Measurements from ENCODE around the gene GOLGA6B. TPM values are rescaled to one million over a fixed set of nuclear protein-coding genes. Genes with fewer than 3 reads are reported as not detected.

Gene GOLGA6B
- total RNA-seq, 1 donor from 2014 or later, result not detected

DNA sequence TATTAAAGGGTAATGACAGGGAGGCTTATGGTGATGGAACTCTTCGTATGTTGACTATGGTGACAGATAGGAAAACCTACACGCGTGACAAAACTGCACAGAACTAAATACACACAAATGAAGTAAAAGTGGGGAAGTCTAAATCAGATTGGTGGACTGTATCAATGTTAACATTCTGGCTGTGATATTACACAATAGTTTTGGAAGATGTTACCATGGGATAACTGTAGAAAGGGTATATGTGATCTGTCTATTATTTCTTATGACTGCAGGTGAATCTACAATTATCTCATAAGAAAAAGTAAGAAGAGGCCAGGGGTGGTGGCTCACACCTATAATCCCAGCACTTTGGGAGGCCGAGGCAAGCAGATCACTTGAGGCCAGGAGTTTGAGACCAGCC lies 22.3 kb downstream of the GOLGA6B start:
- Mint-ChIP-seq H3K36me3 (ENCODE audit: unreplicated experiment) (no peaks in the 10 kb centered on the region), H3K4me3 (ENCODE audit: unreplicated experiment) (no peak overlapping the region), H3K9me3 (ENCODE audit: unreplicated experiment) (no peaks in the 10 kb centered on the region), H3K27ac (ENCODE audit: unreplicated experiment) (no peak overlapping the region), H3K4me1 (ENCODE audit: unreplicated experiment) (no peaks in the 10 kb centered on the region), H3K27me3 (ENCODE audit: unreplicated experiment) (peaks cover 66% of the 10 kb centered on the region)
- no peak for DNase-seq (ENCODE audit: extremely low spot score, unreplicated experiment)
- TF ChIP-seq, protein P1, sequence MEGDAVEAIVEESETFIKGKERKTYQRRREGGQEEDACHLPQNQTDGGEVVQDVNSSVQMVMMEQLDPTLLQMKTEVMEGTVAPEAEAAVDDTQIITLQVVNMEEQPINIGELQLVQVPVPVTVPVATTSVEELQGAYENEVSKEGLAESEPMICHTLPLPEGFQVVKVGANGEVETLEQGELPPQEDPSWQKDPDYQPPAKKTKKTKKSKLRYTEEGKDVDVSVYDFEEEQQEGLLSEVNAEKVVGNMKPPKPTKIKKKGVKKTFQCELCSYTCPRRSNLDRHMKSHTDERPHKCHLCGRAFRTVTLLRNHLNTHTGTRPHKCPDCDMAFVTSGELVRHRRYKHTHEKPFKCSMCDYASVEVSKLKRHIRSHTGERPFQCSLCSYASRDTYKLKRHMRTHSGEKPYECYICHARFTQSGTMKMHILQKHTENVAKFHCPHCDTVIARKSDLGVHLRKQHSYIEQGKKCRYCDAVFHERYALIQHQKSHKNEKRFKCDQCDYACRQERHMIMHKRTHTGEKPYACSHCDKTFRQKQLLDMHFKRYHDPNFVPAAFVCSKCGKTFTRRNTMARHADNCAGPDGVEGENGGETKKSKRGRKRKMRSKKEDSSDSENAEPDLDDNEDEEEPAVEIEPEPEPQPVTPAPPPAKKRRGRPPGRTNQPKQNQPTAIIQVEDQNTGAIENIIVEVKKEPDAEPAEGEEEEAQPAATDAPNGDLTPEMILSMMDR (IDR thresholded peaks at IDR 0.05), result no peak

DNA sequence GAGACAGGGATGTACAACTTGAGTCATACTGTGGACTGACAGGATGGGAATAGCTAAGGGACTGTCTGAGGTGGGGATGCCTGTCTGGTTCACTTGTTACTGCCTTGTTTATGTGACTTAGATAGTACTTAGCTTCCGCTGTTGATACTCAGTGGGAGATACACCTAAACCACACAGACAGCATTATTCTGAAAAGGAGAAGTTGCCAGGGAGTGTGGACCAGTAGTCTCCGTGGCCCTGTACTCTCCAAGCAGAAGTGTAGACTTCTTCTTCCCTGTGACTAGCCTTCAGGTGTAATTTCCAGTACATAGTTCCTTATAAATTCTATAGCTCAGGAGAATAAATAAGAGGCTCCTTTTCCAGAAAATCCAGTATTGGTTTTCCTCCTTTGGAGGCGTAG lies 26.4 kb downstream of the GOLGA6B start:
- H3K27me3 Mint-ChIP-seq (ENCODE audit: unreplicated experiment), result peaks cover 44% of the 10 kb centered on the region

DNA sequence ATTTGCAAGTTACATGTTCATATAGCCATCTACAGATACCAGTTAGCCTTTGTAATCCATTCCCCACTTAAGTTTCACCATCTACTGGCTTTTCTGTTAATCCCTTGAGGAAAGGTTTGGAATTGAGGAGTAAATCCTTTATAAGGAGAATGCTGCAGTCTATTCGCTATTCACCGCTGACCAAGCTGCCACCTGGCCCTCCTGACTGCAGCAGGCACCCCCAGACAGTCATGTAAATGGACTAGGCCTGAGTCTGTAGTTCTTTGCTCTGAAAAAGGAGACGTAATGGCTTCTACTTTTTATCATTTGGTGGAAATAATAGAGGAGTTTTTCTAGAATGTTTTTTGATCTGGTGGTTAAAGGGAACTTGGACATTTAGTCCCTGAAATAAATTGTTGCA lies 28.3 kb downstream of the GOLGA6B start:
- Mint-ChIP-seq H3K4me3 (ENCODE audit: unreplicated experiment) (no peak overlapping the region), H3K27me3 (ENCODE audit: unreplicated experiment) (peaks cover 35% of the 10 kb centered on the region), H3K36me3 (ENCODE audit: unreplicated experiment) (no peaks in the 10 kb centered on the region), H3K9me3 (ENCODE audit: unreplicated experiment) (no peaks in the 10 kb centered on the region), H3K27ac (ENCODE audit: unreplicated experiment) (no peak overlapping the region), H3K4me1 (ENCODE audit: unreplicated experiment) (peaks cover 12% of the 10 kb centered on the region)
- DNase-seq (ENCODE audit: extremely low spot score, unreplicated experiment), result no peak
- TF ChIP-seq, protein P1 (IDR thresholded peaks at IDR 0.05), result no peak

More for the DNA sequence above, 26.4 kb downstream of the GOLGA6B start:
- TF ChIP-seq, protein P1 (IDR thresholded peaks at IDR 0.05), result no peak
- Mint-ChIP-seq H3K27ac (ENCODE audit: unreplicated experiment) (no peak overlapping the region), H3K36me3 (ENCODE audit: unreplicated experiment) (no peaks in the 10 kb centered on the region), H3K9me3 (ENCODE audit: unreplicated experiment) (no peaks in the 10 kb centered on the region), H3K4me3 (ENCODE audit: unreplicated experiment) (no peak overlapping the region), H3K4me1 (ENCODE audit: unreplicated experiment) (peaks cover 7% of the 10 kb centered on the region)
- no peak for DNase-seq (ENCODE audit: extremely low spot score, unreplicated experiment)

DNA sequence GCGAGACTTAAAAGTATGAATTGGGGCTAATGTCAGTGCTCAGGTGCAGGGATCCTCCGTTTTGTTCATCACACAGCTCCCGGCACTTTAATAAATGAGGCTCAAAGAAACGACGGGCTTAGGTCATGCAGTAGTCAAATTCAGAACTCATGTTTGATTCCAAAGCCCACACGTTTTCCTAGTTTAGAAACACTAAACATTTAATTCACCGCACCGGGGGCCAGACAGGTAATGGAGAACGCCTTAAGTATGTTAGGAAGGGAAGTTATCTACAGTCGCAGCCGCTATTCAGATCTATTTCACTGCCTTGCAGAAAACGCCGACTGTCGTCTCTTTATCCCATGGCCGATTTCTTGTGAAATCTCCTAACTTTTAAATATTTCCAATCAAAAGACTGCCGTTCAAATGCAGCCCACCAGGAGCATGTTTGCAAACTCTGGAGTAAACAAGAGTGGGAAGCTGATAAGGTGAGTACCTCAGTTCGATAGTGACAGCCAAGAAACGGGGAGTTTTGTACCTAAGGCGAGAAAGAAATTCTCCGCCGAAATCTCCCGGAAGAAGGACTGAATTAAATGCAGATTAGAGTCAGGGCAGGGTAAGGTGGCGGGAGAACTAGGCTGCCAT lies 30.9 kb downstream of the GOLGA6B start:
- H3K9me3 Mint-ChIP-seq (ENCODE audit: unreplicated experiment), result no peaks in the 10 kb centered on the region
- DNase-seq (ENCODE audit: extremely low spot score, unreplicated experiment), result no peak
- peak overlapping the region; percentile 99 for H3K27ac Mint-ChIP-seq (ENCODE audit: unreplicated experiment)
- TF ChIP-seq, protein P1 (IDR thresholded peaks at IDR 0.05), result peak; percentile 7
- peaks cover 9% of the 10 kb centered on the region for H3K27me3 Mint-ChIP-seq (ENCODE audit: unreplicated experiment)
- peaks cover 14% of the 10 kb centered on the region for H3K4me1 Mint-ChIP-seq (ENCODE audit: unreplicated experiment)
- H3K4me3 Mint-ChIP-seq (ENCODE audit: unreplicated experiment), result peak overlapping the region; percentile 94
- H3K36me3 Mint-ChIP-seq (ENCODE audit: unreplicated experiment), result no peaks in the 10 kb centered on the region

DNA sequence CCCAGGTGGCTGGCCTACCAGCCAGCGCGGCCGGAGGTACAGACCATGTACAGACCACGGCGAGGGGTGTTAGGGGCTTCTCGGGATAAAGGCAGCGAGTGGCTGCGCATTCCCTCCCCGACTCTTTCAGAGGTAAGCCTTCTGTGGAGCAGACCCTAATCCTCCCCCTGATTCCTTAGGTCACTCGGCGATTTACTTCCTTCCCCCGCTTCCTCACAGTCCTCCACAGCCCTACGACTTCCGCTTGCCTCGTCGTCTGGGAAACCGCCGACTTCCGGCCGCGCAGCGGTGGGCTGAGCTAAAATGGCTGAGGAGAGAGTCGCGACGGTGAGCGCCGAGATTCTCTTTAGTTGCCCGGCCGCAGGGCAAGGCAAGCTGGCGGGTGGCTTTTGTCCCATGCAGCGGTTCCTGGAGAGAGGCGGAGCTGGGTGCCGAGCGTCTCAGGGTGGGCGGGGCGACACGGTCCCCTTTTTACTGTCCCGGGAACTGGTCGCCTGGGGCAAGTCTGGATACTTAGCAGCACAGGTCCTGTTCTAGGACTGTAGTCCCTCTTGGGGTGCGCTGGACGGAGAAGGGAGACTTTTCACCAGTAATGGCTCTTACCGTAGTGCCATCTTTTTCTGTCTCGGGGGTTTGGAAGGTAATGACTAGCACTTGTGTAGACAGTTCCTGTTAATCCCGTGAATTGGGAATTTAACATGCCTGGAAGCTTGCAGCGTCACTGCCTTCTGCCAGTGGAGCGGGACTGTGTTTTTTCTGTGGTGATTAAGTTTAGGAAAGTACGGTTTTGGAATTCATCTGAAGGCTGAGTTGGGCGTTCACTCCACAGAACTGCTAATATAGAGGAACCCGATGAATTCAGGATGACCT lies 31.7 kb downstream of the GOLGA6B start, which contains the start of the genes BBS4 and HIGD2B:
TSS of gene BBS4 (plus strand) at position 283 of the 870 bp plus-strand sequence. CDS start at position 304, 21 bp downstream.
TSS of gene HIGD2B (minus strand) at position 258 of the 870 bp plus-strand sequence. CDS start 9,808 bp downstream, outside the sequence.
- TF ChIP-seq, protein P1 (IDR thresholded peaks at IDR 0.05), result no peak
- H3K27me3 Mint-ChIP-seq (ENCODE audit: unreplicated experiment), result peaks cover 3% of the 10 kb centered on the region

More for the DNA sequence above, 31.7 kb downstream of the GOLGA6B start, which contains the start of the genes BBS4 and HIGD2B:
- Mint-ChIP-seq H3K9me3 (ENCODE audit: unreplicated experiment) (no peaks in the 10 kb centered on the region), H3K27ac (ENCODE audit: unreplicated experiment) (peak within 1 kb of the TSS; percentile 99), H3K4me3 (ENCODE audit: unreplicated experiment) (peak within 1 kb of the TSS; percentile 94), H3K36me3 (ENCODE audit: unreplicated experiment) (no peaks in the 10 kb centered on the region), H3K4me1 (ENCODE audit: unreplicated experiment) (peaks cover 14% of the 10 kb centered on the region)
- DNase-seq (ENCODE audit: extremely low spot score, unreplicated experiment), result peak; percentile 93
